H9 (cell line): Measurements from ENCODE around the gene ZNRF3. TPM values are rescaled to one million over a fixed set of nuclear protein-coding genes. Genes with fewer than 3 reads are reported as not detected.

Source experiments
- DNase-seq: peaks from one replicate; pipeline ENCODE4 v3.0.0-alpha.2; 2017
- H2AFZ ChIP-seq: one replicate; pipeline ENCODE4 v1.6.1; 2013; ENCODE audit warnings: mild to moderate bottlenecking, low read length, control low read depth, moderate library complexity
- H2AK5ac ChIP-seq: 2 replicates; pipeline ENCODE4 v1.6.1; 2013; ENCODE audit warnings: low read length, control low read depth, mixed read lengths; ENCODE audit not compliant: insufficient read length
- H2BK120ac ChIP-seq: one replicate; pipeline ENCODE4 v1.6.1; 2013; ENCODE audit warnings: low read depth, mild to moderate bottlenecking, low read length, control low read depth, inconsistent platforms; ENCODE audit not compliant: poor library complexity, severe bottlenecking
- H2BK12ac ChIP-seq: 2 replicates; pipeline ENCODE4 v1.6.1; 2013; ENCODE audit warnings: low read length, control low read depth, mixed read lengths, low read depth; ENCODE audit not compliant: insufficient read length
- H2BK15ac ChIP-seq: 2 replicates; pipeline ENCODE4 v1.6.1; 2013; ENCODE audit warnings: low read depth, low read length, control low read depth
- H2BK20ac ChIP-seq: one replicate; pipeline ENCODE4 v1.6.1; 2013; ENCODE audit warnings: low read depth, mild to moderate bottlenecking, low read length, control low read depth, inconsistent platforms; ENCODE audit not compliant: poor library complexity, severe bottlenecking
- H2BK5ac ChIP-seq: 2 replicates; pipeline ENCODE4 v1.6.1; 2013; ENCODE audit warnings: low read length, control low read depth, mixed read lengths; ENCODE audit not compliant: insufficient read length
- H3K14ac ChIP-seq: 2 replicates; pipeline ENCODE4 v1.6.1; 2013; ENCODE audit warnings: low read length, control low read depth; ENCODE audit not compliant: insufficient read depth
- H3K18ac ChIP-seq: 2 replicates; pipeline ENCODE4 v1.6.1; 2013; ENCODE audit warnings: low read depth, mild to moderate bottlenecking, mixed read lengths, low read length, control low read depth; ENCODE audit not compliant: insufficient read length
- H3K23ac ChIP-seq: 2 replicates; pipeline ENCODE4 v1.6.1; 2013; ENCODE audit warnings: low read length, control low read depth, mixed read lengths, low read depth; ENCODE audit not compliant: insufficient read length
- H3K23me2 ChIP-seq: 2 replicates; pipeline ENCODE4 v1.6.1; 2013; ENCODE audit warnings: low read depth, mild to moderate bottlenecking, mixed read lengths, low read length, control low read depth; ENCODE audit not compliant: insufficient read length, poor library complexity, severe bottlenecking
- H3K27ac ChIP-seq: 2 replicates; pipeline ENCODE4 v1.5.1; 2013; ENCODE audit warnings: low read length, control low read depth, mixed read lengths, low read depth; ENCODE audit not compliant: insufficient read length
- H3K27me3 ChIP-seq: 2 replicates; pipeline ENCODE4 v1.6.1; 2013; ENCODE audit warnings: low read length, control low read depth, inconsistent platforms; ENCODE audit not compliant: insufficient read depth
- H3K4ac ChIP-seq: 2 replicates; pipeline ENCODE4 v1.6.1; 2013; ENCODE audit warnings: low read depth, mild to moderate bottlenecking, control low read depth, inconsistent platforms, low read length, moderate library complexity
- H3K4me1 ChIP-seq: 2 replicates; pipeline ENCODE4 v1.6.1; 2013; ENCODE audit warnings: low read length, control low read depth, inconsistent platforms; ENCODE audit not compliant: insufficient read depth
- H3K4me2 ChIP-seq: 2 replicates; pipeline ENCODE4 v1.6.1; 2013; ENCODE audit warnings: low read length, control low read depth, mixed read lengths; ENCODE audit not compliant: insufficient read length, insufficient read depth
- H3K56ac ChIP-seq: 2 replicates; pipeline ENCODE4 v1.6.1; 2013; ENCODE audit warnings: low read depth, mild to moderate bottlenecking, mixed read lengths, low read length, control low read depth; ENCODE audit not compliant: insufficient read length
- H3K79me1 ChIP-seq: 2 replicates; pipeline ENCODE4 v1.6.1; 2013; ENCODE audit warnings: low read depth, mild to moderate bottlenecking, moderate library complexity, low read length, control low read depth, inconsistent platforms; ENCODE audit not compliant: insufficient read depth, poor library complexity, severe bottlenecking
- H3K79me2 ChIP-seq: 2 replicates; pipeline ENCODE4 v1.6.1; 2013; ENCODE audit warnings: low read length, control low read depth, inconsistent platforms; ENCODE audit not compliant: insufficient read depth
- H3K9ac ChIP-seq: 2 replicates; pipeline ENCODE4 v1.6.1; 2013; ENCODE audit warnings: low read length, control low read depth, mixed read lengths; ENCODE audit not compliant: insufficient read length; ENCODE audit errors: extremely low read depth
- H3K9me3 ChIP-seq: one replicate; pipeline ENCODE4 v1.6.1; 2013; ENCODE audit warnings: low read depth, low read length, inconsistent platforms; ENCODE audit not compliant: control insufficient read depth
- H3T11ph ChIP-seq: one replicate; pipeline ENCODE4 v1.6.1; 2013; ENCODE audit warnings: mild to moderate bottlenecking, low read length, control low read depth, inconsistent platforms
- H4K20me1 ChIP-seq: one replicate; pipeline ENCODE4 v1.6.1; 2013; ENCODE audit not compliant: control insufficient read depth, insufficient read length, insufficient read depth
- H4K5ac ChIP-seq: 2 replicates; pipeline ENCODE4 v1.6.1; 2013; ENCODE audit warnings: low read depth, mild to moderate bottlenecking, mixed read lengths, low read length, control low read depth; ENCODE audit not compliant: insufficient read length
- H4K8ac ChIP-seq: replicated peaks from 2 replicates; pipeline ENCODE4 v1.6.1; 2013; ENCODE audit warnings: low read length, control low read depth, mixed read lengths, low read depth; ENCODE audit not compliant: insufficient read length
- H4K91ac ChIP-seq: 2 replicates; pipeline ENCODE4 v1.6.1; 2013; ENCODE audit warnings: low read depth, mild to moderate bottlenecking, moderate library complexity, mixed read lengths, low read length, control low read depth; ENCODE audit not compliant: insufficient read length
- H3K27ac Mint-ChIP-seq, 3 experiments: 2 replicates in 2 of 3; 3 replicates in 1 of 3; pipeline ENCODE4 v1.8.0; 2020 to 2021; ENCODE audit warnings: mixed read lengths in 3 of 3, mild to moderate bottlenecking in 1 of 3, moderate library complexity in 1 of 3
- H3K27me3 Mint-ChIP-seq: 2 replicates; pipeline ENCODE4 v1.8.0; 2021; ENCODE audit warnings: low read depth, mild to moderate bottlenecking, moderate library complexity, mixed read lengths
- H3K36me3 Mint-ChIP-seq, 3 experiments: 2 replicates in 2 of 3; 3 replicates in 1 of 3; pipeline ENCODE4 v1.8.0; 2020 to 2021; ENCODE audit warnings: low read depth in 3 of 3, mixed read lengths in 3 of 3; ENCODE audit not compliant: insufficient read depth in 1 of 3
- H3K4me1 Mint-ChIP-seq, 2 experiments: 2 replicates each; pipeline ENCODE4 v1.8.0; 2020; ENCODE audit warnings: mixed read lengths in 2 of 2
- H3K4me3 Mint-ChIP-seq, 2 experiments: 2 replicates in 1 of 2; 3 replicates in 1 of 2; pipeline ENCODE4 v1.8.0; 2020 to 2021; ENCODE audit warnings: mild to moderate bottlenecking in 2 of 2, mixed read lengths in 2 of 2, moderate library complexity in 1 of 2
- H3K9me3 Mint-ChIP-seq, 2 experiments: 2 replicates in 1 of 2; 3 replicates in 1 of 2; pipeline ENCODE4 v1.8.0; 2020; ENCODE audit warnings: mild to moderate bottlenecking in 2 of 2, mixed read lengths in 2 of 2, moderate library complexity in 1 of 2
- WGBS: extraction: QIAGEN DNeasy Blood & Tissue Kit; methylation state at CpG from one replicate; pipeline ENCODE4 v1.1.7; 2013; ENCODE audit warnings: missing lambda C conversion rate, low lambda C conversion rate, mixed read lengths; ENCODE audit not compliant: insufficient read length; ENCODE audit errors: extremely low coverage; 5-methylcytosine and 5-hydroxymethylcytosine counted together
- total RNA-seq: library from RNA; stranded (reverse); gene quantifications from 2 replicates; pipeline ENCODE4 v1.2.1, GENCODE V29; 2021
- TF ChIP-seq, protein P1 (sequence below): fragments of 200-600 bp; sonication (generic); conservative IDR thresholded peaks from 3 replicates; pipeline ENCODE4 v1.8.0; 2021; ENCODE audit warnings: antibody characterized with exemption, mild to moderate bottlenecking

The ZNRF3 gene
- total RNA-seq, 1 experiment from 2014 or later = 20.6 TPM

DNA sequence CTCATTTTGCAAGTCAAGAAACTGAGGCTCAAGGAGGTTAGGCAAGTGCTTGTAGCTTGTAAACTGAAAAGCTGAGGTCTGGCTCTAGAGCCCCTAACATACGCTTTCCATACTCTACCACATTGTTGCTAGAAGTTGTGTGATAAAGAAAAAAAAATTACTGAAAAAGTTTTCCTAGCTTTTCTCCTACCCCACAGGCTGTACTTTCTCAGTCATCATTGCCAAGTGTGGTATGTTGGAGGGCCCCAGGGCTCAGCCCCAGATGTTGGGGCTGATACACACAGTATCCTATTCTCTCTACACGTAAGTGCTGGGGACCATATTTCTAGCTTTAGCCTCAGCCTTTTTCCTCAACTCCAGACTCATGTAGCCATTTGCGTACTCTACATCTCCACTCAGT is 205.4 kb downstream of the ZNRF3 start:
- H3K79me2 ChIP-seq = no peaks in the 10 kb centered on the region
- no peaks in the 10 kb centered on the region for H4K20me1 ChIP-seq
- no peak overlapping the region for H2BK20ac ChIP-seq
- H3K14ac ChIP-seq = no peak overlapping the region
- no peak overlapping the region for H2BK15ac ChIP-seq
- H3K27me3 Mint-ChIP-seq = no peaks in the 10 kb centered on the region; the same call in 1 of the 2 replicates
- no peaks in the 10 kb centered on the region for H3K23me2 ChIP-seq
- no peak overlapping the region for H2AFZ ChIP-seq
- H3K56ac ChIP-seq = no peak overlapping the region
- no peak overlapping the region for H2BK5ac ChIP-seq
- H3K79me1 ChIP-seq = no peaks in the 10 kb centered on the region
- WGBS = no CpG with 5 or more reads among the region's 3 CpGs
- H2BK120ac ChIP-seq = no peak overlapping the region
- TF ChIP-seq, protein P1, sequence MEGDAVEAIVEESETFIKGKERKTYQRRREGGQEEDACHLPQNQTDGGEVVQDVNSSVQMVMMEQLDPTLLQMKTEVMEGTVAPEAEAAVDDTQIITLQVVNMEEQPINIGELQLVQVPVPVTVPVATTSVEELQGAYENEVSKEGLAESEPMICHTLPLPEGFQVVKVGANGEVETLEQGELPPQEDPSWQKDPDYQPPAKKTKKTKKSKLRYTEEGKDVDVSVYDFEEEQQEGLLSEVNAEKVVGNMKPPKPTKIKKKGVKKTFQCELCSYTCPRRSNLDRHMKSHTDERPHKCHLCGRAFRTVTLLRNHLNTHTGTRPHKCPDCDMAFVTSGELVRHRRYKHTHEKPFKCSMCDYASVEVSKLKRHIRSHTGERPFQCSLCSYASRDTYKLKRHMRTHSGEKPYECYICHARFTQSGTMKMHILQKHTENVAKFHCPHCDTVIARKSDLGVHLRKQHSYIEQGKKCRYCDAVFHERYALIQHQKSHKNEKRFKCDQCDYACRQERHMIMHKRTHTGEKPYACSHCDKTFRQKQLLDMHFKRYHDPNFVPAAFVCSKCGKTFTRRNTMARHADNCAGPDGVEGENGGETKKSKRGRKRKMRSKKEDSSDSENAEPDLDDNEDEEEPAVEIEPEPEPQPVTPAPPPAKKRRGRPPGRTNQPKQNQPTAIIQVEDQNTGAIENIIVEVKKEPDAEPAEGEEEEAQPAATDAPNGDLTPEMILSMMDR = no peak
- no peak overlapping the region for H4K5ac ChIP-seq
- no peak overlapping the region for H3K4me3 Mint-ChIP-seq
- no peak overlapping the region for H4K91ac ChIP-seq
- no peak overlapping the region for H4K8ac ChIP-seq
- no peak overlapping the region for H3K23ac ChIP-seq
- H3K18ac ChIP-seq = no peak overlapping the region
- no peak overlapping the region for H2BK12ac ChIP-seq
- H3K4me1 ChIP-seq = peaks cover 3% of the 10 kb centered on the region
- no peak overlapping the region for H3T11ph ChIP-seq
- no peak overlapping the region for H3K4me2 ChIP-seq
- H3K27ac Mint-ChIP-seq = no peak overlapping the region
- H3K27ac ChIP-seq = no peak overlapping the region
- no peak overlapping the region for H3K4ac ChIP-seq
- no peaks in the 10 kb centered on the region for H3K27me3 ChIP-seq
- H3K36me3 Mint-ChIP-seq = no peaks in the 10 kb centered on the region
- no peak for DNase-seq
- H2AK5ac ChIP-seq = no peak overlapping the region
- H3K9me3 Mint-ChIP-seq = no peaks in the 10 kb centered on the region
- no peak overlapping the region for H3K9ac ChIP-seq
- peaks cover 6 to 9% of the 10 kb centered on the region in 2 experiments for H3K4me1 Mint-ChIP-seq
- no peaks in the 10 kb centered on the region for H3K9me3 ChIP-seq
